GM12878 (cell line): ENCODE measurements around the gene GLIPR1L1. TPM values are rescaled to one million over a fixed set of nuclear protein-coding genes. Genes with fewer than 3 reads are reported as not detected.

ENCODE experiments used
- ATAC-seq: fragments of 200-7000 bp; cut with Tn5 transposase; 3 replicates; pipeline ENCODE4 v1.9.1; 2020; ENCODE audit warnings: mild to moderate bottlenecking, moderate library complexity
- BruUV-seq: library from RNA; stranded (reverse); fragments of 400-500 nt; replicated peaks from 2 replicates; lab custom pipeline; 2021; lab: Mats Ljungman, UMichigan
- CTCF ChIA-PET: fragments of 300-600 bp; sonication (Branson Sonifier 250); formaldehyde crosslinking; extraction: SDS; loops from one replicate; lab custom pipeline; 2021; ENCODE audit warnings: inconsistent platforms; lab: Yijun Ruan, JAX
- POLR2A ChIA-PET: fragments of 350-600 bp; formaldehyde crosslinking; extraction: SDS; loops from one replicate; lab custom pipeline; 2021; ENCODE audit warnings: inconsistent platforms; lab: Charles Lee
- RAD21 ChIA-PET: fragments of 300-600 bp; sonication (Branson Sonifier 250); formaldehyde crosslinking; loops from one replicate; lab custom pipeline; 2023; ENCODE audit warnings: antibody characterized with exemption; ENCODE audit not compliant: unreplicated experiment; lab: Charles Lee
- SMC1A ChIA-PET: fragments of 300-600 bp; sonication (Branson Sonifier 250); formaldehyde crosslinking; loops from one replicate; lab custom pipeline; 2023; ENCODE audit not compliant: unreplicated experiment, uncharacterized antibody; lab: Charles Lee
- DNase-seq: peaks from one replicate; pipeline ENCODE4 v3.0.0-alpha.2; 2011; ENCODE audit warnings: low read depth, low spot score
- FAIRE-seq: peaks from 3 replicates; lab custom pipeline; 2011; peaks lifted over from hg19 to GRCh38; lab: Jason Lieb, UNC
- H2AFZ ChIP-seq: 2 replicates; pipeline ENCODE4 v1.6.0; 2011; ENCODE audit warnings: low read depth, low read length, control low read depth; ENCODE audit not compliant: control insufficient read depth
- H3K27ac ChIP-seq: 2 replicates; pipeline ENCODE4 v1.5.1; 2011; ENCODE audit warnings: control low read depth; ENCODE audit not compliant: control insufficient read depth, insufficient read depth
- H3K27me3 ChIP-seq, 2 experiments: replicated peaks in 1 of 2; 2 replicates each; pipeline versions ENCODE4 v1.6.0 to v1.6.1; 2011; ENCODE audit warnings: low read length in 1 of 2; ENCODE audit not compliant: control insufficient read depth in 2 of 2, insufficient read depth in 2 of 2
- H3K36me3 ChIP-seq, 2 experiments: 2 replicates each; pipeline ENCODE4 v1.5.1; 2011; ENCODE audit warnings: low read length in 1 of 2; ENCODE audit not compliant: control insufficient read depth in 2 of 2, insufficient read depth in 2 of 2
- H3K4me1 ChIP-seq: 2 replicates; pipeline ENCODE4 v1.6.1; 2011; ENCODE audit warnings: mild to moderate bottlenecking, low read length, moderate library complexity, mixed read lengths; ENCODE audit not compliant: control insufficient read depth, insufficient read depth
- H3K4me2 ChIP-seq: 2 replicates; pipeline ENCODE4 v1.6.0; 2011; ENCODE audit warnings: control low read depth; ENCODE audit not compliant: control insufficient read depth, insufficient read depth
- H3K4me3 ChIP-seq: fragments of 200-600 bp; sonication (generic); 2 replicates; pipeline ENCODE4 v1.5.1; 2016
- H3K79me2 ChIP-seq: 2 replicates; pipeline ENCODE4 v1.6.0; 2011; ENCODE audit warnings: low read length; ENCODE audit not compliant: control insufficient read depth, insufficient read depth
- H3K9ac ChIP-seq: 2 replicates; pipeline ENCODE4 v1.8.0; 2011; ENCODE audit warnings: low read length, control low read depth, mixed read lengths; ENCODE audit not compliant: control insufficient read depth, insufficient read depth
- H3K9me3 ChIP-seq: replicated peaks from 3 replicates; pipeline ENCODE4 v1.5.1; 2011; ENCODE audit warnings: mild to moderate bottlenecking, low read length; ENCODE audit not compliant: control insufficient read depth, insufficient read depth
- H4K20me1 ChIP-seq: 2 replicates; pipeline ENCODE4 v1.6.0; 2011; ENCODE audit not compliant: control insufficient read depth, insufficient read depth
- CBFB ChIP-seq: IDR thresholded peaks from 2 replicates; pipeline ENCODE4 v1.6.1; 2016; ENCODE audit warnings: antibody characterized with exemption, low read depth
- CBX5 ChIP-seq: sonication (generic); IDR thresholded peaks from 2 replicates; pipeline ENCODE4 v1.6.1; 2016; ENCODE audit warnings: low read depth, moderate library complexity, mild to moderate bottlenecking, inconsistent platforms
- CHD1 ChIP-seq: IDR thresholded peaks from 2 replicates; pipeline ENCODE4 v1.6.1; 2012; ENCODE audit warnings: low read depth, low read length, improper control_type of control experiment
- ELK1 ChIP-seq: IDR thresholded peaks from 2 replicates; pipeline ENCODE4 v1.6.1; 2012; ENCODE audit warnings: low read depth, low read length, improper control_type of control experiment
- JUND ChIP-seq: IDR thresholded peaks from 2 replicates; pipeline ENCODE4 v1.6.1; 2012; ENCODE audit warnings: low read depth, mild to moderate bottlenecking, low read length, improper control_type of control experiment, moderate library complexity
- RFX5 ChIP-seq: IDR thresholded peaks from 2 replicates; pipeline ENCODE4 v1.6.1; 2011; ENCODE audit warnings: low read depth, low read length, improper control_type of control experiment
- RUNX3 ChIP-seq: IDR thresholded peaks from 2 replicates; pipeline ENCODE4 v1.6.1; 2012; ENCODE audit warnings: low read length, inconsistent platforms
- SMARCA5 ChIP-seq: fragments of 450-650 bp; IDR thresholded peaks from 2 replicates; pipeline ENCODE4 v1.6.1; 2017; ENCODE audit warnings: mild to moderate bottlenecking
- SPI1 ChIP-seq: IDR thresholded peaks from 2 replicates; pipeline ENCODE4 v1.6.1; 2011; ENCODE audit warnings: low read depth, mild to moderate bottlenecking, low read length, moderate library complexity, borderline replicate concordance; ENCODE audit not compliant: insufficient read depth
- ZBED1 ChIP-seq: IDR thresholded peaks from 2 replicates; pipeline ENCODE4 v1.6.1; 2016; ENCODE audit warnings: borderline replicate concordance
- ZNF622 ChIP-seq: fragments of 450-650 bp; IDR thresholded peaks from 2 replicates; pipeline ENCODE4 v1.6.1; 2017; ENCODE audit warnings: mild to moderate bottlenecking, inconsistent platforms
- ZSCAN29 ChIP-seq: fragments of 450-650 bp; IDR thresholded peaks from 2 replicates; pipeline ENCODE4 v1.6.1; 2017; ENCODE audit warnings: mild to moderate bottlenecking, moderate library complexity
- WGBS: methylation state at CpG from one replicate; pipeline ENCODE4 v1.1.6; 2016; ENCODE audit warnings: low lambda C conversion rate; ENCODE audit not compliant: insufficient replicate concordance, insufficient coverage; ENCODE audit errors: missing lambda C conversion rate; 5-methylcytosine and 5-hydroxymethylcytosine counted together
- in situ Hi-C: fragments of 300-500 bp; cut with MboI; formaldehyde crosslinking; loops from 9 replicates; pipeline ENCODE4 v1.14.3; 2018; ENCODE audit warnings: mixed read lengths
- intact Hi-C: fragments of 100-400 bp; cut with micrococcal nuclease; formaldehyde crosslinking; loops from one replicate; pipeline ENCODE4 v1.14.2; 2022; ENCODE audit not compliant: unreplicated experiment
- polyA plus RNA-seq, 11 experiments: library from polyadenylated mRNA; depleted of rRNA in 4 of 11; unstranded in 6 of 11; stranded (reverse) in 5 of 11; fragments of >200 nt; fragmentation: Nextera tagmentation in 4 of 11; fragmentation: Illumina TruSeq in 1 of 11; extraction: Ambion mirVana in 4 of 11; extraction: Trizol in 1 of 11; gene quantifications; 1 replicate in 1 of 11; 2 replicates in 10 of 11; pipeline versions ENCODE4 v1.2.1 to v1.2.3, GENCODE V29; 2011 to 2016; ENCODE audit warnings: inconsistent platforms in 2 of 11, missing spikeins in 2 of 11, low read depth in 1 of 11
- total RNA-seq, 4 experiments: library from RNA; depleted of rRNA in 3 of 4; stranded (reverse); fragments of >200 nt in 3 of 4; fragmentation: Illumina TruSeq in 1 of 4; extraction: Trizol in 1 of 4; gene quantifications; 2 replicates each; pipeline versions ENCODE4 v1.2.1 to v1.2.3, GENCODE V29; 2013 to 2021
- TF ChIP-seq, protein P1 (sequence below): fragments of 450-650 bp; IDR thresholded peaks from 2 replicates; pipeline ENCODE4 v1.6.1; 2017; ENCODE audit warnings: antibody characterized with exemption, mild to moderate bottlenecking, moderate library complexity
- TF ChIP-seq, protein P2 (sequence below): fragments of 450-650 bp; IDR thresholded peaks from 2 replicates; pipeline ENCODE4 v1.6.1; 2016; ENCODE audit warnings: mild to moderate bottlenecking, moderate library complexity, borderline replicate concordance
- TF ChIP-seq, protein P3 (sequence below): IDR thresholded peaks from 2 replicates; pipeline ENCODE4 v1.6.1; 2011; ENCODE audit warnings: low read depth, low read length, improper control_type of control experiment, borderline replicate concordance

Gene GLIPR1L1
- total and polyA plus RNA-seq, 10 of the 15 experiments (the other 5 are each of a cell fraction or from before 2014, with no cell fraction given): 0.10 to 0.47 (median 0.13) TPM; not detected in 7

GRCh38 chr12:75389706-75390105 is 55.2 kb downstream of the GLIPR1L1 start:
- 0 out of 2 replicates have a peak overlapping the region, but pooled peaks have one; percentile 13 for H3K27ac ChIP-seq
- H3K79me2 ChIP-seq: no peaks in the 10 kb centered on the region; the same call in 1 of the 2 replicates
- H2AFZ ChIP-seq: peak overlapping the region; percentile 100
- BruUV-seq: no TSS peak
- H3K4me2 ChIP-seq: peak overlapping the region; percentile 85
- in situ Hi-C loops: no loop called here
- H3K36me3 ChIP-seq: no peaks in the 10 kb centered on the region
- H3K4me1 ChIP-seq: peaks cover 7% of the 10 kb centered on the region
- intact Hi-C loops: loop anchor here (1.0 kb wide), 1 partner anchor 55 kb away; the partner anchor contains the start of gene GLIPR1L1
- POLR2A ChIA-PET: interaction anchor here (1.0 to 2.5 kb wide), 2 partner anchors 91 to 94 kb away, joined by 3 to 6 read pairs; partner anchors contain the start of gene GLIPR1
- SMC1A ChIA-PET: interaction anchor here (1.0 to 4.7 kb wide), 6 partner anchors 13 to 137 kb away, joined by 3 to 33 read pairs (median 3); partner anchors contain the start of genes GLIPR1 and GLIPR1L1
- DNase-seq (no peak), FAIRE-seq (no peak), ATAC-seq (no peak)
- TF ChIP-seq, protein P1, sequence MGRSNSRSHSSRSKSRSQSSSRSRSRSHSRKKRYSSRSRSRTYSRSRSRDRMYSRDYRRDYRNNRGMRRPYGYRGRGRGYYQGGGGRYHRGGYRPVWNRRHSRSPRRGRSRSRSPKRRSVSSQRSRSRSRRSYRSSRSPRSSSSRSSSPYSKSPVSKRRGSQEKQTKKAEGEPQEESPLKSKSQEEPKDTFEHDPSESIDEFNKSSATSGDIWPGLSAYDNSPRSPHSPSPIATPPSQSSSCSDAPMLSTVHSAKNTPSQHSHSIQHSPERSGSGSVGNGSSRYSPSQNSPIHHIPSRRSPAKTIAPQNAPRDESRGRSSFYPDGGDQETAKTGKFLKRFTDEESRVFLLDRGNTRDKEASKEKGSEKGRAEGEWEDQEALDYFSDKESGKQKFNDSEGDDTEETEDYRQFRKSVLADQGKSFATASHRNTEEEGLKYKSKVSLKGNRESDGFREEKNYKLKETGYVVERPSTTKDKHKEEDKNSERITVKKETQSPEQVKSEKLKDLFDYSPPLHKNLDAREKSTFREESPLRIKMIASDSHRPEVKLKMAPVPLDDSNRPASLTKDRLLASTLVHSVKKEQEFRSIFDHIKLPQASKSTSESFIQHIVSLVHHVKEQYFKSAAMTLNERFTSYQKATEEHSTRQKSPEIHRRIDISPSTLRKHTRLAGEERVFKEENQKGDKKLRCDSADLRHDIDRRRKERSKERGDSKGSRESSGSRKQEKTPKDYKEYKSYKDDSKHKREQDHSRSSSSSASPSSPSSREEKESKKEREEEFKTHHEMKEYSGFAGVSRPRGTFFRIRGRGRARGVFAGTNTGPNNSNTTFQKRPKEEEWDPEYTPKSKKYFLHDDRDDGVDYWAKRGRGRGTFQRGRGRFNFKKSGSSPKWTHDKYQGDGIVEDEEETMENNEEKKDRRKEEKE: no peak
- TF ChIP-seq CBFB (no peak), RUNX3 (no peak), RFX5 (no peak), CHD1 (no peak), ELK1 (no peak), SMARCA5 (no peak), SPI1 (no peak), CBX5 (no peak), ZBED1 (no peak), JUND (no peak), ZSCAN29 (no peak), ZNF622 (no peak)
- TF ChIP-seq, protein P2, sequence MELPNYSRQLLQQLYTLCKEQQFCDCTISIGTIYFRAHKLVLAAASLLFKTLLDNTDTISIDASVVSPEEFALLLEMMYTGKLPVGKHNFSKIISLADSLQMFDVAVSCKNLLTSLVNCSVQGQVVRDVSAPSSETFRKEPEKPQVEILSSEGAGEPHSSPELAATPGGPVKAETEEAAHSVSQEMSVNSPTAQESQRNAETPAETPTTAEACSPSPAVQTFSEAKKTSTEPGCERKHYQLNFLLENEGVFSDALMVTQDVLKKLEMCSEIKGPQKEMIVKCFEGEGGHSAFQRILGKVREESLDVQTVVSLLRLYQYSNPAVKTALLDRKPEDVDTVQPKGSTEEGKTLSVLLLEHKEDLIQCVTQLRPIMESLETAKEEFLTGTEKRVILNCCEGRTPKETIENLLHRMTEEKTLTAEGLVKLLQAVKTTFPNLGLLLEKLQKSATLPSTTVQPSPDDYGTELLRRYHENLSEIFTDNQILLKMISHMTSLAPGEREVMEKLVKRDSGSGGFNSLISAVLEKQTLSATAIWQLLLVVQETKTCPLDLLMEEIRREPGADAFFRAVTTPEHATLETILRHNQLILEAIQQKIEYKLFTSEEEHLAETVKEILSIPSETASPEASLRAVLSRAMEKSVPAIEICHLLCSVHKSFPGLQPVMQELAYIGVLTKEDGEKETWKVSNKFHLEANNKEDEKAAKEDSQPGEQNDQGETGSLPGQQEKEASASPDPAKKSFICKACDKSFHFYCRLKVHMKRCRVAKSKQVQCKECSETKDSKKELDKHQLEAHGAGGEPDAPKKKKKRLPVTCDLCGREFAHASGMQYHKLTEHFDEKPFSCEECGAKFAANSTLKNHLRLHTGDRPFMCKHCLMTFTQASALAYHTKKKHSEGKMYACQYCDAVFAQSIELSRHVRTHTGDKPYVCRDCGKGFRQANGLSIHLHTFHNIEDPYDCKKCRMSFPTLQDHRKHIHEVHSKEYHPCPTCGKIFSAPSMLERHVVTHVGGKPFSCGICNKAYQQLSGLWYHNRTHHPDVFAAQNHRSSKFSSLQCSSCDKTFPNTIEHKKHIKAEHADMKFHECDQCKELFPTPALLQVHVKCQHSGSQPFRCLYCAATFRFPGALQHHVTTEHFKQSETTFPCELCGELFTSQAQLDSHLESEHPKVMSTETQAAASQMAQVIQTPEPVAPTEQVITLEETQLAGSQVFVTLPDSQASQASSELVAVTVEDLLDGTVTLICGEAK: no peak
- TF ChIP-seq, protein P3, sequence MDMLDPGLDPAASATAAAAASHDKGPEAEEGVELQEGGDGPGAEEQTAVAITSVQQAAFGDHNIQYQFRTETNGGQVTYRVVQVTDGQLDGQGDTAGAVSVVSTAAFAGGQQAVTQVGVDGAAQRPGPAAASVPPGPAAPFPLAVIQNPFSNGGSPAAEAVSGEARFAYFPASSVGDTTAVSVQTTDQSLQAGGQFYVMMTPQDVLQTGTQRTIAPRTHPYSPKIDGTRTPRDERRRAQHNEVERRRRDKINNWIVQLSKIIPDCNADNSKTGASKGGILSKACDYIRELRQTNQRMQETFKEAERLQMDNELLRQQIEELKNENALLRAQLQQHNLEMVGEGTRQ: no peak
- H3K9me3 ChIP-seq: no peaks in the 10 kb centered on the region; the same call in 2 of the 3 replicates
- 0% methylated on average over 1 of the region's 1 CpG for WGBS
- RAD21 ChIA-PET: interaction anchor here (0.9 to 4.4 kb wide), 3 partner anchors 55 to 92 kb away, joined by 4 to 56 read pairs (median 9); partner anchors contain the start of genes GLIPR1 and GLIPR1L1
- 0 out of 2 replicates have a peak overlapping the region, but pooled peaks have one; percentile 35 for H3K9ac ChIP-seq
- H3K4me3 ChIP-seq: peak overlapping the region; percentile 51; the same call in 1 of the 2 replicates
- no peaks in the 10 kb centered on the region for H3K27me3 ChIP-seq
- CTCF ChIA-PET: interaction anchor here (0.6 to 5.5 kb wide), 4 partner anchors 57 to 239 kb away, joined by 3 to 58 read pairs (median 46); partner anchors contain the start of genes GLIPR1 and GLIPR1L1
- H4K20me1 ChIP-seq: no peaks in the 10 kb centered on the region
